SKM-1 (cell line): ENCODE measurements around the gene NFATC1.

Source experiments
- DNase-seq: peaks from one replicate; lab custom pipeline; 2025; ENCODE audit not compliant: unreplicated experiment; lab: John Stamatoyannopoulos, UW

NFATC1 gene

GRCh38 chr18:79455261-79455660 lies 59.5 kb downstream of the NFATC1 start:
- DNase-seq = no peak

GRCh38 chr18:79456105-79456980 lies 60.6 kb downstream of the NFATC1 start:
- no peak for DNase-seq

- no peak for DNase-seq
These were observed 61.5 kb downstream of the NFATC1 start for GRCh38 chr18:79457239-79457638.

GRCh38 chr18:79457652-79458051 lies 61.9 kb downstream of the NFATC1 start:
- no peak for DNase-seq

- no peak for DNase-seq
These were observed 62.6 kb downstream of the NFATC1 start for GRCh38 chr18:79458131-79458838.

GRCh38 chr18:79458917-79459803 lies 63.4 kb downstream of the NFATC1 start:
- DNase-seq = no peak

GRCh38 chr18:79459946-79460480 lies 64.3 kb downstream of the NFATC1 start:
- DNase-seq = no peak

GRCh38 chr18:79460481-79461300 lies 65.0 kb downstream of the NFATC1 start:
- no peak for DNase-seq

- DNase-seq = no peak
These were observed 65.9 kb downstream of the NFATC1 start for GRCh38 chr18:79461627-79462026.

GRCh38 chr18:79463424-79463960 lies 67.8 kb downstream of the NFATC1 start:
- no peak for DNase-seq

GRCh38 chr18:79465392-79465991 lies 69.8 kb downstream of the NFATC1 start:
- no peak for DNase-seq

- DNase-seq = no peak
These were observed 70.9 kb downstream of the NFATC1 start for GRCh38 chr18:79466591-79466990.

- DNase-seq = no peak
These were observed 71.4 kb downstream of the NFATC1 start for GRCh38 chr18:79467126-79467525.

- DNase-seq = no peak
These were observed 72.5 kb downstream of the NFATC1 start for GRCh38 chr18:79468119-79468789.

GRCh38 chr18:79469309-79469708 lies 73.6 kb downstream of the NFATC1 start:
- DNase-seq = no peak

- DNase-seq = no peak
These were observed 74.2 kb downstream of the NFATC1 start for GRCh38 chr18:79469751-79470505.

GRCh38 chr18:79470547-79470946 lies 74.8 kb downstream of the NFATC1 start:
- DNase-seq = no peak

GRCh38 chr18:79471046-79471445 lies 75.3 kb downstream of the NFATC1 start:
- no peak for DNase-seq
